Measurements from ENCODE around the gene ELP4. TPM values are rescaled to one million over a fixed set of nuclear protein-coding genes. Genes with fewer than 3 reads are reported as not detected.
"Not testable (repeated sequence)": the region's sequence is repeated elsewhere in the genome, so short reads cannot be mapped to it uniquely, and the experiment has no call there.

ELP4 gene
- total RNA-seq, 2 donors from 2014 or later: 16.9 TPM

GRCh38 chr11:31535479-31535878, 25.9 kb downstream of the ELP4 start:
- Histone ChIP-seq H3K4me1 (ENCODE audit: control insufficient read depth in 1 of 2, low read depth in 2 of 2) (no peaks in the 10 kb centered on the region), H3K36me3 (no peaks in the 10 kb centered on the region), H3K4me3 (no peak overlapping the region), H3K27ac (no peak overlapping the region), H3K27me3 (replicated peaks; ENCODE audit: insufficient read depth) (no peaks in the 10 kb centered on the region), H3K9me3 (no peaks in the 10 kb centered on the region)
- DNase-seq (ENCODE audit: low spot score): no peak
- no peak for ATAC-seq (ENCODE audit: insufficient number of reproducible peaks, low FRiP score, low read depth)
- no peak for TF ChIP-seq CTCF (IDR thresholded peaks at IDR 0.05)

- no peak for DNase-seq (ENCODE audit: low spot score)
- no peaks in the 10 kb centered on the region for H3K27me3 ChIP-seq (replicated peaks; ENCODE audit: insufficient read depth)
Observed at GRCh38 chr11:31542862-31543261, 33.3 kb downstream of the ELP4 start.

GRCh38 chr11:31555938-31556337, 46.4 kb downstream of the ELP4 start:
- Histone ChIP-seq H3K4me3 (no peak overlapping the region), H3K27ac (no peak overlapping the region), H3K4me1 (ENCODE audit: control insufficient read depth in 1 of 2, low read depth in 2 of 2) (peaks cover 0 to 6% of the 10 kb centered on the region in 2 donors), H3K9me3 (no peaks in the 10 kb centered on the region), H3K36me3 (no peaks in the 10 kb centered on the region), H3K27me3 (replicated peaks; ENCODE audit: insufficient read depth) (no peaks in the 10 kb centered on the region)
- no peak for TF ChIP-seq CTCF (IDR thresholded peaks at IDR 0.05)
- ATAC-seq (ENCODE audit: insufficient number of reproducible peaks, low FRiP score, low read depth): no peak
- no peak for DNase-seq (ENCODE audit: low spot score)

More at GRCh38 chr11:31542862-31543261, 33.3 kb downstream of the ELP4 start:
- peaks cover 20% of the 10 kb centered on the region for H3K36me3 ChIP-seq
- no peak overlapping the region for H3K4me3 ChIP-seq
- no peak for ATAC-seq (ENCODE audit: insufficient number of reproducible peaks, low FRiP score, low read depth)
- TF ChIP-seq CTCF (IDR thresholded peaks at IDR 0.05): no peak
- no peaks in the 10 kb centered on the region for H3K9me3 ChIP-seq
- H3K4me1 ChIP-seq (ENCODE audit: control insufficient read depth in 1 of 2, low read depth in 2 of 2): no peaks in the 10 kb centered on the region
- H3K27ac ChIP-seq: no peak overlapping the region

GRCh38 chr11:31558001-31558400, 48.4 kb downstream of the ELP4 start:
- Histone ChIP-seq H3K4me3 (no peak overlapping the region), H3K9me3 (no peaks in the 10 kb centered on the region), H3K36me3 (no peaks in the 10 kb centered on the region), H3K27me3 (replicated peaks; ENCODE audit: insufficient read depth) (no peaks in the 10 kb centered on the region), H3K27ac (no peak overlapping the region), H3K4me1 (ENCODE audit: control insufficient read depth in 1 of 2, low read depth in 2 of 2) (peaks cover 0 to 6% of the 10 kb centered on the region in 2 donors)
- no peak for TF ChIP-seq CTCF (IDR thresholded peaks at IDR 0.05)
- DNase-seq (ENCODE audit: low spot score) (no peak), ATAC-seq (ENCODE audit: insufficient number of reproducible peaks, low FRiP score, low read depth) (no peak)

- ATAC-seq (ENCODE audit: insufficient number of reproducible peaks, low FRiP score, low read depth): no peak
Observed at GRCh38 chr11:31560842-31561476, 51.4 kb downstream of the ELP4 start.

GRCh38 chr11:31564517-31564916, 55.0 kb downstream of the ELP4 start:
- not testable (repeated sequence) for H3K9me3 ChIP-seq; H3K4me3 ChIP-seq; DNase-seq (ENCODE audit: low spot score); ATAC-seq (ENCODE audit: insufficient number of reproducible peaks, low FRiP score, low read depth); H3K36me3 ChIP-seq; H3K27ac ChIP-seq; H3K27me3 ChIP-seq (replicated peaks; ENCODE audit: insufficient read depth); H3K4me1 ChIP-seq (ENCODE audit: control insufficient read depth in 1 of 2, low read depth in 2 of 2)

More at GRCh38 chr11:31560842-31561476, 51.4 kb downstream of the ELP4 start:
- H3K4me3 ChIP-seq: no peak overlapping the region
- H3K27me3 ChIP-seq (replicated peaks; ENCODE audit: insufficient read depth): no peaks in the 10 kb centered on the region
- H3K9me3 ChIP-seq: no peaks in the 10 kb centered on the region
- no peak for TF ChIP-seq CTCF (IDR thresholded peaks at IDR 0.05)
- no peak overlapping the region for H3K27ac ChIP-seq
- H3K4me1 ChIP-seq (ENCODE audit: control insufficient read depth in 1 of 2, low read depth in 2 of 2): peaks cover 0 to 6% of the 10 kb centered on the region in 2 donors
- H3K36me3 ChIP-seq: no peaks in the 10 kb centered on the region
- DNase-seq (ENCODE audit: low spot score): no peak

- H3K27me3 ChIP-seq (replicated peaks; ENCODE audit: insufficient read depth); H3K4me1 ChIP-seq (ENCODE audit: control insufficient read depth in 1 of 2, low read depth in 2 of 2); H3K36me3 ChIP-seq; H3K4me3 ChIP-seq; ATAC-seq (ENCODE audit: insufficient number of reproducible peaks, low FRiP score, low read depth); H3K27ac ChIP-seq; DNase-seq (ENCODE audit: low spot score); H3K9me3 ChIP-seq: not testable (repeated sequence)
Observed at GRCh38 chr11:31574133-31574532, 64.6 kb downstream of the ELP4 start.

- H3K9me3 ChIP-seq; H3K36me3 ChIP-seq; H3K4me1 ChIP-seq (ENCODE audit: control insufficient read depth in 1 of 2, low read depth in 2 of 2); H3K27me3 ChIP-seq (replicated peaks; ENCODE audit: insufficient read depth); ATAC-seq (ENCODE audit: insufficient number of reproducible peaks, low FRiP score, low read depth); DNase-seq (ENCODE audit: low spot score); H3K27ac ChIP-seq; H3K4me3 ChIP-seq: not testable (repeated sequence)
Observed at GRCh38 chr11:31575764-31576163, 66.2 kb downstream of the ELP4 start.

All from thoracic aorta (tissue), 2 donors.